GM12801 (cell line): Measurements from ENCODE around the gene KRT6A.

Source experiments
- CTCF ChIP-seq: IDR thresholded peaks from one replicate; pipeline ENCODE4 v1.5.1; 2011; ENCODE audit warnings: control low read depth; ENCODE audit not compliant: insufficient read length; ENCODE audit errors: extremely low read depth

The KRT6A gene

GRCh38 chr12:52439420-52439819 is 53.6 kb downstream of the KRT6A start:
- no peak for TF ChIP-seq CTCF

- no peak for TF ChIP-seq CTCF
Observed at GRCh38 chr12:52438305-52439301, 54.5 kb downstream of the KRT6A start.

GRCh38 chr12:52437508-52437907 is 55.5 kb downstream of the KRT6A start:
- no peak for TF ChIP-seq CTCF
